ENCODE data around the gene OOSP2.

The OOSP2 gene

DNA sequence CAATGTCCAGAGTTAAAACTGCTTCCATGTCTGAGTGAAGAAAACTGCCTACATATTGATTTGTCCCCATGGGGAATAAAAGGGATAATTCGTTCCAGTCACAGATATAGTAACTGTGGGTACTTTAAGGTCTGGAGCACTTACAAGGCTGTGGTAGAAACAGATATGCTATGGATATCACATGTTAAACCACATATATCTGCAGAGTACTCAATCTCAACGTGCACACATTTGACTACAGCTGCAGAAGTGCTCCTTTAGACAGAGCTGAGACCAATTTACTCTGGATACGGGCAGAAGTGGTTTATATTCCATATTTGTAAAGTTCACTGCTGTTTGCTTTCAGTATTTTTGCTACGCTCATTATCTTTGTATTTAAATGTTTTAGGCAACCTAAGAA lies 38.5 kb downstream of the OOSP2 start:
- DNase-seq (ENCODE audit: low read depth): no peak

DNA sequence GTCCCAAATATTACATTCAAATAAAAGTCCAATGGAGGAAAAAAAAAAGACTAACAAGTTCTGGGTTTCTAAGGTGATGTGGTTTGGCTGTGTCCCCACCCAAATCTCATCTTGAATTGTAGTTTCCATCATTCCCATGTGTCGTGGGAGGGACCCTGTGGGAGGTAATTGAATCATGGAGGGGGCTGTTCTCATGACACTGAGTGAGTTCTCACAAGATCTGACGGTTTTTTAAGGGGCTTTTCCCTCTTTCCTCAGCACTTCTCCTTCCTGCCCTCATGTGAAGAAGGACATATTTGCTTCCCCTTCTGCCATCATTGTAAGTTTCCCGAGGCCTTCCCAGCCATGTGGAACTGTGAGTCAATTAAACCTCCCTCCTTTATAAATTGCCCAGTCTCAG lies 40.3 kb downstream of the OOSP2 start:
- no peak for DNase-seq (ENCODE audit: low read depth)

DNA sequence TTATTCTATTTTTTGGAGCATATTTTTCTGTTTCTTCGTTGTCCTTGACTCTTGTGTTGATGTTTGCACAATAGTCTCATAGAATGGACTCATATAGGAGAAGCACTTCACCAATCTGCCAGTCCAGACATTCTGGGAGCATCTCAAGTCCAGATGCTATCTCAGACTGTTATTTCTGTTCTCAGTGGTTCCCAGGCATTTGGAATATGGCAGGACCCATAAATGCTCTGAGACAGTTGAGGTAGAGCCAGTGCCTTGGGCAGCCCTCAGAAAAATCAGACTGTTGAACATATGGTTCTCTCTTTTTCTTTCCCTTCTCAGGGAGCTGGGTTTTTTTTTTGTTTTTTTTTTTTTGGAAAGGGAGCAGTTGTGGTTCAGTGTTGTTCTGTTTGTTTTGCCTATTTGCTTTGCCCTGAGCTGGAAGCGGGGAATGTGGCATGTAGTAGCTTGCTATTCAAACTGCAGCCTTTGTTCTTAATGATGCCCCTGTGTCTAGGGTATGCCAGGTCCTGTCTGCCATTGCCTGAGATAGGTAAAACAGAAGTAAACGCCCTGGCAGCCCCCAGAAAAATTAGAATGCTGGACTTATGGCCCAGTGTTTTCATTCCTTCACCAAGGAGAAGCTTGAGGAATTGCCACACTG lies 44.5 kb downstream of the OOSP2 start:
- no peak for DNase-seq (ENCODE audit: low read depth)

DNA sequence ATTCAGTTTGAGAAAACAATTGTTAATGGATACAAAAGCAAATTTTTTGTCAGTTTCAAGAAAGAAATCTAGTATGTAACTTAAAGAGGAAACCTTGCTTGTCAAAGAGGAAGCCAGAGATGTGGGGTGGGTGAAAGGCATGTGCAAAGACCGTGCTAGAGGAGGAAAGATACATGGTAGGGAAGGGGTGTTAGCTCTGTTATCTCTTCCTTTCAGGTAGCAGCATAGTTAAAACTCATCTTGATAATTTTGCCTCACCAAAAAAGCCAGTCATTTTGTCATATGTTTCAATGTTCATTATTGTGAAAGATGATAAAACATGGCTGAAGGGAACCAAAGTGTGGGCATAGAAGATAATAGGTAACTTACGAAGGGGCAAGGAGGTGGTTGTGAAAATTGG lies 45.7 kb downstream of the OOSP2 start:
- DNase-seq (ENCODE audit: low read depth): no peak

DNA sequence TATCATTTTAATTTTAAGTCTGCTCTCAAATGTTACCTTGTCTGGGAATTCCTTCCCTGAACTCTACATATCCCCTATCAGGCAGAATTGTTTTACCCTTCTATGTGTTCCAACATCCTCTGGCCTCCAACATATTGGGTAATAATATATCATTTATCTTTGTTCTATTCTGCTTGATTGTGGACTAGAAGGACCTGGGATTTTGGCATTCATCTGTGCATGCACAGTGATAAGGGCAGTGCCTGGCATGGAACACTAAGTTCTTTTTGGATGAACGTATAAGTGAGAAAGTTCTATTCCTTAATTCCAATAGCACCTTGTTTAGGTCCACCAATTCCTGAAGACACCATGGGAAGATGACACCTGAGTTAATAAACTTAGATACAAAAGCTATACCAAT lies 47.0 kb downstream of the OOSP2 start:
- no peak for DNase-seq (ENCODE audit: low read depth)

DNA sequence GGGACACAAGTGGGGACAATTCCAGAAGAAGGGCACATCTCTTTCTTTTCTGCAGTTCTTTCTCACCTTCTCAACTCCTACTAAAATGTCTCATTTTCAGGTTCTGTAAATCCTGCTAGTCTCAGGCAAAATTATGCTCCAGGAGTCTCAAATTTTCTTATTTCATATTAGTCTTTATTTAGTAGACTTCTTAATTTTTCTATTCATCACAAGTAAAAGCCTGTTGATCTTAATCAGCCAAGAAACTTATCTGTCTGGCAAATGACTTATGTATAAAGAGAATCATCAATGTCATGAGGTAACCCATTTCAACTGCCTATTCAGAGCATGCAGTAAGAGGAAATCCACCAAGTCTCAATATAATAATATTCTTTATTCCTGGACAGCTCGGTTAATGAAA lies 48.2 kb downstream of the OOSP2 start, which contains the start of gene MS4A2:
Gene MS4A2 (plus strand): TSS at position 301 of the 400 bp plus-strand sequence. CDS start 102 bp downstream, outside the sequence.
- no peak for DNase-seq (ENCODE audit: low read depth)

DNA sequence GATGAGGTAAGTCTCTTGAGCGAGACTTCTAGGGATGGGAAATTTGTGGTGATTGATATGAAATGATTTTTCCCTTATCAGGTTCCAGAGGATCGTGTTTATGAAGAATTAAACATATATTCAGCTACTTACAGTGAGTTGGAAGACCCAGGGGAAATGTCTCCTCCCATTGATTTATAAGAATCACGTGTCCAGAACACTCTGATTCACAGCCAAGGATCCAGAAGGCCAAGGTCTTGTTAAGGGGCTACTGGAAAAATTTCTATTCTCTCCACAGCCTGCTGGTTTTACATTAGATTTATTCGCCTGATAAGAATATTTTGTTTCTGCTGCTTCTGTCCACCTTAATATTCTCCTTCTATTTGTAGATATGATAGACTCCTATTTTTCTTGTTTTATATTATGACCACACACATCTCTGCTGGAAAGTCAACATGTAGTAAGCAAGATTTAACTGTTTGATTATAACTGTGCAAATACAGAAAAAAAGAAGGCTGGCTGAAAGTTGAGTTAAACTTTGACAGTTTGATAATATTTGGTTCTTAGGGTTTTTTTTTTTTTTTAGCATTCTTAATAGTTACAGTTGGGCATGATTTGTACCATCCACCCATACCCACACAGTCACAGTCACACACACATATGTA lies 55.4 kb downstream of the OOSP2 start:
- no peak for DNase-seq (ENCODE audit: low read depth)

DNA sequence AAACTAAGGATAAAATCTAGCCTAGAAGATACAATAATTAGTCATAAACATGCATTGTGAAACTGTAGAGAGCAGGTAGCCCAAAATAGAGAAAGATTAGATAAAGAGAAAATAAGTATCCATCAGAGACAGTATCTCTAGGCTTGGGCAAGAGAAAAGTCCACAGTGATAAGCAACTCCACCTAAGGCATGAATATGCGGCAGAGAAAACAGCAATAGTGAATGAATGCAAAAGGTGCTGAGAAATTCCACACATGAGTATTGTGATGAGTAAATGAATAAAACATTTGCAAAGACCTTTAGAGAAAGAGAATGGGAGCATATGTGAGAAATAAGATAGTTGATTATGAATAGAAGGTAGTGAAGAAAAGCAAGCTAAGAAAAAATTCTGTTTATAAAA lies 57.0 kb downstream of the OOSP2 start:
- DNase-seq (ENCODE audit: low read depth): no peak

Data from EH (cell line).